ENCODE data around the gene OR5AN1.

OR5AN1 gene

GRCh38 chr11:59394186-59394585, 35.5 kb downstream of the OR5AN1 start:
- Mint-ChIP-seq H3K4me3 (no peak overlapping the region), H3K27ac (no peak overlapping the region), H3K36me3 (ENCODE audit: low read depth) (no peaks in the 10 kb centered on the region), H3K9me3 (peaks cover 2% of the 10 kb centered on the region), H3K27me3 (ENCODE audit: low read depth) (peaks cover 4% of the 10 kb centered on the region), H3K4me1 (no peaks in the 10 kb centered on the region)
- TF ChIP-seq, protein P1, sequence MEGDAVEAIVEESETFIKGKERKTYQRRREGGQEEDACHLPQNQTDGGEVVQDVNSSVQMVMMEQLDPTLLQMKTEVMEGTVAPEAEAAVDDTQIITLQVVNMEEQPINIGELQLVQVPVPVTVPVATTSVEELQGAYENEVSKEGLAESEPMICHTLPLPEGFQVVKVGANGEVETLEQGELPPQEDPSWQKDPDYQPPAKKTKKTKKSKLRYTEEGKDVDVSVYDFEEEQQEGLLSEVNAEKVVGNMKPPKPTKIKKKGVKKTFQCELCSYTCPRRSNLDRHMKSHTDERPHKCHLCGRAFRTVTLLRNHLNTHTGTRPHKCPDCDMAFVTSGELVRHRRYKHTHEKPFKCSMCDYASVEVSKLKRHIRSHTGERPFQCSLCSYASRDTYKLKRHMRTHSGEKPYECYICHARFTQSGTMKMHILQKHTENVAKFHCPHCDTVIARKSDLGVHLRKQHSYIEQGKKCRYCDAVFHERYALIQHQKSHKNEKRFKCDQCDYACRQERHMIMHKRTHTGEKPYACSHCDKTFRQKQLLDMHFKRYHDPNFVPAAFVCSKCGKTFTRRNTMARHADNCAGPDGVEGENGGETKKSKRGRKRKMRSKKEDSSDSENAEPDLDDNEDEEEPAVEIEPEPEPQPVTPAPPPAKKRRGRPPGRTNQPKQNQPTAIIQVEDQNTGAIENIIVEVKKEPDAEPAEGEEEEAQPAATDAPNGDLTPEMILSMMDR (IDR thresholded peaks at IDR 0.05; ENCODE audit: unreplicated experiment in 3 of 3): no peak

DNA sequence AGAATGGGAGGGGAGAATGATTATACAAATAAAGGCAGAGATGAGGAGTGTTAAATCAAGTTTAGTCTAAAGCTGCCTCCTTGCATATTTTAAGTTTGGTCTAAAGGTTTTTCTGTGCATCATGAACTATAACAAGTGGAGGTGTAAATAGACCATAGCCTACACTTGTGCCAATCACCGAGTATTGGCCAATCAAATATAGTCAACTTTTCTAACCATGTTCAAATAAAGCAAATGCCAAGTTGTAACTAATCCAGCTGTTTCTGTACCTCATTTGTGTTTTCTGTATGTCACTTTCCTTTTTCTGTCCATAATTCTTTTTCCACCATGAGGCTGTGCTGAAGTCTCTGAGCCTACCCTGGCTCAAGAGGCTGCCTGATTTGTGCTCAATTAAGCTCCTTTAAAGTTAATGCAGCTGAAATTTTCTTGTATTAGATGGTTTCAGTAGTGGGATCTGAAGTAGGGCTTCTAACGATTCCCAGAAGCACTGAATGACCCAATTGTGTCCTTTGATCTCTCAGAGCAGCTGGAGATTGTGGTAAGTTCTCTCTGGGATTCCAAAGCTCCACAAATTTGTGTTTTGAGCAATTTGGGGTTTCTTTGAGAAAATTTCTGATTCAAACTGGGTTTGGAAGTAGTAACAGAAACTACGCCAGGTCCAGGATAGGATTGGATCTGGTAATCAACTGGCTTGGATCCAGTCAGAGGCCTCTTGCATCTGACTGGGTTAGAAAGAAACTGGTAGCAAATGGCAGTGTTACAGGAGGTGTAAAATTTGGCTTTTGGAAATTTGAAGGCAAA, 42.0 kb downstream of the OR5AN1 start:
- TF ChIP-seq, protein P1 (IDR thresholded peaks at IDR 0.05; ENCODE audit: unreplicated experiment in 3 of 3): no peak
- no peak overlapping the region for H3K27ac Mint-ChIP-seq
- no peak overlapping the region for H3K4me3 Mint-ChIP-seq
- peaks cover 12% of the 10 kb centered on the region for H3K9me3 Mint-ChIP-seq
- H3K4me1 Mint-ChIP-seq: no peaks in the 10 kb centered on the region
- peaks cover 4% of the 10 kb centered on the region for H3K27me3 Mint-ChIP-seq (ENCODE audit: low read depth)
- no peaks in the 10 kb centered on the region for H3K36me3 Mint-ChIP-seq (ENCODE audit: low read depth)

DNA sequence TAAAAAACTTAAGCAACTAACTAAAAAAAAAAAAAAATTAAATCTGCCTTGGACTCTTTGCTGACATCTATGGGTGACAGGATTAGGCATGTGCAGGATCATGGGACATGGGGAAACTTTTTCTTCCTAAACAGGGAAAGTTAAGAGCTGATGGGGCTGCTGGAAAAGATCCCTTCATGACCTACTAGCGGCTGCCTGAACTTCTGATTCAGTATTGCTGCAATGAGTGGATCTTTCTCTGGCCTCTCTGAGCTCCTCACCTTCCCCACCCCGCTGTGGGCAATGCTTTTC, 42.5 kb downstream of the OR5AN1 start:
- no peaks in the 10 kb centered on the region for H3K36me3 Mint-ChIP-seq (ENCODE audit: low read depth)
- no peaks in the 10 kb centered on the region for H3K4me1 Mint-ChIP-seq
- H3K9me3 Mint-ChIP-seq: peaks cover 17% of the 10 kb centered on the region
- TF ChIP-seq, protein P1 (IDR thresholded peaks at IDR 0.05; ENCODE audit: unreplicated experiment in 3 of 3): no peak
- no peak overlapping the region for H3K27ac Mint-ChIP-seq
- H3K4me3 Mint-ChIP-seq: no peak overlapping the region
- peaks cover 4% of the 10 kb centered on the region for H3K27me3 Mint-ChIP-seq (ENCODE audit: low read depth)

DNA sequence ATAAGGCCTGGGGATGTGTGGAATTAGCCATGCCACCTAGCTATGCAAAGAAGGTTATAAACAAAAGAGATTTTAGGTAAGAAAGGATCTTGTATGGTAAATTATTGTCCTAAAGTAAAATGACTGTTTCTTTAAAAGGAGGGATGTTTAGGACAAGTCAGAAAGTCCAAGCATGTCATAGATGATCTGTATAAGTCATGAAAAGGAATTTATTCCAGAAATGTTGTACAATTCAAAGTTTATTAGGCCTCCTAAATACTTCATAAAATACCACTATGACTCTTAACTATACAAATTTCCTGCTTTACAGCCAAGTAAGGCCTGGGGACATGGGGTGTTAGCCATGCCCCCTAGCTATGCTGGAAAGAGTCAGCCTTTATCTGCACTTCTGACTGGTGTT, 44.9 kb downstream of the OR5AN1 start:
- Mint-ChIP-seq H3K4me3 (no peak overlapping the region), H3K36me3 (ENCODE audit: low read depth) (no peaks in the 10 kb centered on the region), H3K27me3 (ENCODE audit: low read depth) (peaks cover 2% of the 10 kb centered on the region), H3K9me3 (peaks cover 20% of the 10 kb centered on the region), H3K4me1 (no peaks in the 10 kb centered on the region), H3K27ac (no peak overlapping the region)
- TF ChIP-seq, protein P1 (IDR thresholded peaks at IDR 0.05; ENCODE audit: unreplicated experiment in 3 of 3): no peak

GRCh38 chr11:59413646-59414045, 55.0 kb downstream of the OR5AN1 start:
- no peak overlapping the region for H3K4me3 Mint-ChIP-seq
- H3K4me1 Mint-ChIP-seq: no peaks in the 10 kb centered on the region
- peaks cover 14% of the 10 kb centered on the region for H3K9me3 Mint-ChIP-seq
- TF ChIP-seq, protein P1 (IDR thresholded peaks at IDR 0.05; ENCODE audit: unreplicated experiment in 3 of 3): no peak
- H3K27me3 Mint-ChIP-seq (ENCODE audit: low read depth): no peaks in the 10 kb centered on the region
- no peaks in the 10 kb centered on the region for H3K36me3 Mint-ChIP-seq (ENCODE audit: low read depth)
- no peak overlapping the region for H3K27ac Mint-ChIP-seq

DNA sequence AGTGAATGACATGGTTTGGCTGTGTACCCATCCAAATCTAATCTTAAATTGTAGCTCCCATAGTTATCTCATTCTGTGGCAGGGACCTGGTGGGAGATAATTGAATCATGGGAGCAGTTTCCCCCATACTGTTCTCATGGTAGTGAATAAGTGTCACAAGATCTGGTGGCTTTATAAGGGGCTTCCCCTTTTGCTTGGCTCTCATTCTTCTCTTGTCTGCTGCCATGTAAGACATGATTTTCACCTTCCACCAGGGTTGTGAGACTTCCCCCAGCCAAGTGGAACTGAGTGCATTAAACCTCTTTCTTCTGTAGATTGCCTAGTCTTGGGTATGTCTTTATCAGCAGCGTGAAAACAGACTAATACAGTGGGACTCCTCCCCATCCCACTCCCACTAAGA, 56.4 kb downstream of the OR5AN1 start:
- no peak overlapping the region for H3K27ac Mint-ChIP-seq
- H3K9me3 Mint-ChIP-seq: peaks cover 6% of the 10 kb centered on the region
- TF ChIP-seq, protein P1 (IDR thresholded peaks at IDR 0.05; ENCODE audit: unreplicated experiment in 3 of 3): no peak
- no peaks in the 10 kb centered on the region for H3K36me3 Mint-ChIP-seq (ENCODE audit: low read depth)
- H3K27me3 Mint-ChIP-seq (ENCODE audit: low read depth): no peaks in the 10 kb centered on the region
- no peak overlapping the region for H3K4me3 Mint-ChIP-seq
- no peaks in the 10 kb centered on the region for H3K4me1 Mint-ChIP-seq
